IMR-90 (cell line): ENCODE measurements around the gene DGLUCY. TPM values are rescaled to one million over a fixed set of nuclear protein-coding genes. Genes with fewer than 3 reads are reported as not detected.
"Not testable (repeated sequence)": the region's sequence is repeated elsewhere in the genome, so short reads cannot be mapped to it uniquely, and the experiment has no call there.

Source experiments
- ATAC-seq: fragments of 200-7000 bp; cut with Tn5 transposase; 2 replicates; pipeline ENCODE4 v1.9.1; 2020; ENCODE audit warnings: low read depth, mild to moderate bottlenecking, moderate library complexity
- BruUV-seq: library from RNA; stranded (reverse); fragments of 400-500 nt; replicated peaks from 2 replicates; lab custom pipeline; 2021; lab: Mats Ljungman, UMichigan
- CTCF ChIA-PET: fragments of 300-600 bp; formaldehyde crosslinking; extraction: SDS; loops from one replicate; lab custom pipeline; 2021; ENCODE audit warnings: antibody characterized with exemption; lab: Yijun Ruan, JAX
- POLR2A ChIA-PET: fragments of 300-600 bp; sonication (Branson Sonifier 250); formaldehyde crosslinking; loops from one replicate; lab custom pipeline; 2022; ENCODE audit warnings: antibody characterized with exemption; ENCODE audit not compliant: unreplicated experiment; lab: Charles Lee
- DNase-seq: peaks from one replicate; pipeline ENCODE4 v3.0.0; 2013
- H2AFZ ChIP-seq: replicated peaks from 2 replicates; pipeline ENCODE3; 2013; ENCODE audit warnings: low read length, mild to moderate bottlenecking; ENCODE audit not compliant: poor library complexity
- H2AK5ac ChIP-seq: 2 replicates; pipeline ENCODE4 v1.6.1; 2013; ENCODE audit warnings: low read depth, low read length, inconsistent platforms
- H2AK9ac ChIP-seq: replicated peaks from 2 replicates; pipeline ENCODE3; 2013; ENCODE audit warnings: mild to moderate bottlenecking, low read depth, low read length, moderate library complexity; ENCODE audit not compliant: poor library complexity
- H2BK120ac ChIP-seq: 2 replicates; pipeline ENCODE4 v1.6.1; 2013; ENCODE audit warnings: low read depth, low read length, inconsistent platforms
- H2BK15ac ChIP-seq: 3 replicates; pipeline ENCODE4 v1.6.1; 2013; ENCODE audit warnings: low read depth, low read length, inconsistent platforms
- H2BK20ac ChIP-seq: 2 replicates; pipeline ENCODE4 v1.6.1; 2013; ENCODE audit warnings: low read depth, mild to moderate bottlenecking, inconsistent platforms, low read length, moderate library complexity
- H2BK5ac ChIP-seq: 2 replicates; pipeline ENCODE4 v1.6.1; 2013; ENCODE audit warnings: mild to moderate bottlenecking, low read depth, low read length, inconsistent platforms; ENCODE audit not compliant: poor library complexity, severe bottlenecking
- H3K14ac ChIP-seq: replicated peaks from 2 replicates; pipeline ENCODE4 v1.6.1; 2013; ENCODE audit warnings: low read depth, low read length, inconsistent platforms
- H3K18ac ChIP-seq: 2 replicates; pipeline ENCODE4 v1.6.1; 2013; ENCODE audit warnings: low read depth, low read length, control low read depth
- H3K23ac ChIP-seq: 2 replicates; pipeline ENCODE4 v1.6.1; 2013; ENCODE audit warnings: low read depth, low read length, inconsistent platforms
- H3K27ac ChIP-seq: 2 replicates; pipeline ENCODE4 v1.5.1; 2013; ENCODE audit warnings: mild to moderate bottlenecking, control low read depth, low read length; ENCODE audit not compliant: insufficient read depth
- H3K27me3 ChIP-seq: 2 replicates; pipeline ENCODE4 v1.6.1; 2013; ENCODE audit warnings: low read length; ENCODE audit not compliant: control insufficient read depth, insufficient read depth
- H3K36me3 ChIP-seq: 2 replicates; pipeline ENCODE4 v1.6.1; 2013; ENCODE audit warnings: low read length, mixed read lengths; ENCODE audit not compliant: control insufficient read depth, insufficient read depth
- H3K4ac ChIP-seq: 2 replicates; pipeline ENCODE4 v1.6.1; 2013; ENCODE audit warnings: low read depth, low read length, inconsistent platforms
- H3K4me1 ChIP-seq: 2 replicates; pipeline ENCODE4 v1.6.1; 2013; ENCODE audit warnings: low read length, mixed read lengths; ENCODE audit not compliant: control insufficient read depth, insufficient read depth
- H3K4me2 ChIP-seq: 2 replicates; pipeline ENCODE4 v1.6.1; 2013; ENCODE audit warnings: low read depth, mild to moderate bottlenecking, control low read depth, low read length, moderate library complexity
- H3K4me3 ChIP-seq: 2 replicates; pipeline ENCODE4 v1.5.1; 2013; ENCODE audit warnings: low read depth, mild to moderate bottlenecking, control low read depth, low read length, moderate library complexity; ENCODE audit not compliant: insufficient read depth
- H3K56ac ChIP-seq: 2 replicates; pipeline ENCODE4 v1.6.1; 2013; ENCODE audit warnings: low read length, inconsistent platforms; ENCODE audit not compliant: insufficient read depth; ENCODE audit errors: extremely low read depth
- H3K79me1 ChIP-seq, 2 experiments: 2 replicates each; pipeline ENCODE4 v1.6.1; 2013; ENCODE audit warnings: low read length in 2 of 2, inconsistent platforms in 1 of 2, low read depth in 1 of 2
- H3K9ac ChIP-seq: 2 replicates; pipeline ENCODE4 v1.6.1; 2013; ENCODE audit warnings: low read depth, low read length, control low read depth
- H3K9me1 ChIP-seq: 2 replicates; pipeline ENCODE4 v1.6.1; 2013; ENCODE audit warnings: low read length, inconsistent platforms; ENCODE audit not compliant: insufficient read depth
- H3K9me3 ChIP-seq: 2 replicates; pipeline ENCODE4 v1.6.1; 2013; ENCODE audit warnings: low read length; ENCODE audit not compliant: control insufficient read depth, insufficient read depth
- H4K20me1 ChIP-seq: 2 replicates; pipeline ENCODE4 v1.6.1; 2013; ENCODE audit warnings: low read length, inconsistent platforms; ENCODE audit not compliant: insufficient read depth
- H4K5ac ChIP-seq: 2 replicates; pipeline ENCODE4 v1.6.1; 2013; ENCODE audit warnings: mild to moderate bottlenecking, low read depth, low read length, control low read depth
- H4K8ac ChIP-seq, 2 experiments: 2 replicates each; pipeline ENCODE4 v1.6.1; 2013; ENCODE audit warnings: low read depth in 2 of 2, low read length in 2 of 2, control low read depth in 1 of 2, inconsistent platforms in 1 of 2
- H4K91ac ChIP-seq: 2 replicates; pipeline ENCODE4 v1.6.1; 2013; ENCODE audit warnings: low read depth, low read length, inconsistent platforms; ENCODE audit not compliant: insufficient read depth
- dilution Hi-C: fragments of 300-500 bp; cut with HindIII; formaldehyde crosslinking; loops from one replicate; pipeline ENCODE4 v1.14.3; 2018; ENCODE audit warnings: low sequenced_read_pairs; ENCODE audit not compliant: unreplicated experiment
- in situ Hi-C: fragments of 300-500 bp; cut with MboI; formaldehyde crosslinking; loops from 3 replicates; pipeline ENCODE4 v1.14.3; 2019; ENCODE audit warnings: low sequenced_read_pairs, inconsistent platforms, mixed read lengths
- intact Hi-C: fragments of 100-400 bp; cut with micrococcal nuclease; formaldehyde crosslinking; loops from 2 replicates; pipeline ENCODE4 v1.10.0; 2022
- polyA plus RNA-seq, 3 experiments: library from polyadenylated mRNA; depleted of rRNA; stranded (reverse); fragments of >200 nt; gene quantifications; 2 replicates each; pipeline ENCODE4 v1.2.3, GENCODE V29; 2012; ENCODE audit warnings: low replicate concordance in 1 of 3
- total RNA-seq: library from RNA; depleted of rRNA; stranded (reverse); fragments of >200 nt; gene quantifications from 2 replicates; pipeline ENCODE4 v1.2.3, GENCODE V29; 2012

DGLUCY gene
- total and polyA plus RNA-seq, 2 of the 4 experiments (the other 2 are of a cell fraction): 8.5 to 13.3 TPM

GRCh38 chr14:91156877-91157276, 43.0 kb downstream of the DGLUCY start:
- H2BK15ac ChIP-seq, H4K8ac ChIP-seq, H3K4me2 ChIP-seq, DNase-seq, H3K18ac ChIP-seq, H3K79me1 ChIP-seq, H3K4me1 ChIP-seq, H2AK9ac ChIP-seq, H3K9me3 ChIP-seq, BruUV-seq, H3K14ac ChIP-seq, H3K27ac ChIP-seq, H3K56ac ChIP-seq, CTCF ChIA-PET, H4K5ac ChIP-seq, ATAC-seq, H2AK5ac ChIP-seq, H2BK20ac ChIP-seq, H3K9ac ChIP-seq, H3K9me1 ChIP-seq, H3K4ac ChIP-seq, intact Hi-C loops, H2BK5ac ChIP-seq, H4K91ac ChIP-seq, H4K20me1 ChIP-seq, dilution Hi-C loops, H2AFZ ChIP-seq, H3K4me3 ChIP-seq, H2BK120ac ChIP-seq: not testable (repeated sequence)
- Histone ChIP-seq H3K36me3 (peaks cover 13% of the 10 kb centered on the region), H3K27me3 (peaks cover 16% of the 10 kb centered on the region), H3K23ac (peak overlapping the region; percentile 55; the same call in 1 of the 2 replicates)
- POLR2A ChIA-PET: interaction anchor here (0.6 kb wide), 1 partner anchor 282 kb away, joined by 3 read pairs; no protein-coding TSS in a partner anchor
- in situ Hi-C loops: loop anchor here (25.0 kb wide), 2 partner anchors 770 to 870 kb away; partner anchors contain the start of gene CALM1
